ENCODE measurements around the gene DUOXA2. TPM values are rescaled to one million over a fixed set of nuclear protein-coding genes. Genes with fewer than 3 reads are reported as not detected.
A peak's percentile ranks its signal among the peaks of the same experiment; 100 is the strongest.

Gene DUOXA2
- total RNA-seq, 1 donor from 2014 or later, result not detected

- no peak for DNase-seq (ENCODE audit: low read depth in 2 of 2)
Measured at GRCh38 chr15:45157974-45158373, 43.8 kb downstream of the DUOXA2 start.

- DNase-seq (ENCODE audit: low read depth in 2 of 2), result no peak
Measured at GRCh38 chr15:45161666-45162065, 47.5 kb downstream of the DUOXA2 start.

- DNase-seq (ENCODE audit: low read depth in 2 of 2), result peak; percentile 73 to 83
Measured at GRCh38 chr15:45162771-45163507, 48.8 kb downstream of the DUOXA2 start.

- no peak for DNase-seq (ENCODE audit: low read depth in 2 of 2)
Measured at GRCh38 chr15:45163508-45163856, 49.4 kb downstream of the DUOXA2 start.

GRCh38 chr15:45164914-45165313 is 50.8 kb downstream of the DUOXA2 start:
- no peak for DNase-seq (ENCODE audit: low read depth in 2 of 2)

GRCh38 chr15:45165536-45165935 is 51.4 kb downstream of the DUOXA2 start:
- DNase-seq (ENCODE audit: low read depth in 2 of 2), result no peak

- peak; percentile 33 to 83 for DNase-seq (ENCODE audit: low read depth in 2 of 2)
Measured at GRCh38 chr15:45166834-45167630, 52.9 kb downstream of the DUOXA2 start.

GRCh38 chr15:45167631-45168205 is 53.6 kb downstream of the DUOXA2 start:
- DNase-seq (ENCODE audit: low read depth in 2 of 2), result no peak

Other genes with a start within 250 kb of the DUOXA2 start
- not detected in 2 replicates for gene TERB2, start 157.6 kb upstream of the DUOXA2 start, total RNA-seq
- gene SORD, start 91.1 kb upstream of the DUOXA2 start, total RNA-seq, result 2.5 and 5.0 TPM in 2 replicates
- gene DUOX2, start 154 bp upstream of the DUOXA2 start, total RNA-seq, result not detected in 2 replicates
- not detected in 2 replicates for gene DUOXA1, start 15.6 kb downstream of the DUOXA2 start, total RNA-seq
- gene DUOX1, start 15.7 kb downstream of the DUOXA2 start, total RNA-seq, result not detected in 2 replicates
- 3.1 and 5.1 TPM in 2 replicates for gene SHF, start 73.6 kb downstream of the DUOXA2 start, total RNA-seq
- not detected in 2 replicates for gene SLC28A2, start 137.9 kb downstream of the DUOXA2 start, total RNA-seq

Measured in dermis microvascular lymphatic vessel endothelial cell (primary cell).